ENCODE results near the gene ULK3.

ULK3 gene

DNA sequence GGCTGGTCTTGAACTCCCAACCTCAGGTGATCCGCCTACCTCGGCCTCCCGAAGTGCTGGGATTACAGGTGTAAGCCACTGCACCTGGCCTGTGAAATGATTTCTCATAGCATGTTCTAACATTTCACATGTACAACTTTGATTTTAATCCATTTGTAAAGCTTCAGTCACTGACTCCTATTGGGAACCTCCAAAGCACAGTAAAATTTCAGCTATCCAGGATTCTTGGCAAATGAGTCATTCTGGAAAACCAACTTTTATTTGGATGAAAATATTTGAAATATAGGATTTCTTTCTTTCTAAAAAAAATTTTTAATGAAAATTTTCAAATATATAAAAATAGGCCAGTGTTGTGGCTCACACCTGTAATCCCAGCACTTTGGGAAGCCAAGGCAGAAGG lies 33.0 kb downstream of the ULK3 start:
- in situ Hi-C loops (cut with MboI; ENCODE audit: low pct_unique_long_range_greater_than_20kb, low sequenced_read_pairs, unreplicated experiment): no loop called here
- TF ChIP-seq CTCF (IDR thresholded peaks at IDR 0.05; ENCODE audit: extremely low read depth, insufficient read depth, missing control alignments): no peak
- DNase-seq (ENCODE audit: low spot score): no peak

DNA sequence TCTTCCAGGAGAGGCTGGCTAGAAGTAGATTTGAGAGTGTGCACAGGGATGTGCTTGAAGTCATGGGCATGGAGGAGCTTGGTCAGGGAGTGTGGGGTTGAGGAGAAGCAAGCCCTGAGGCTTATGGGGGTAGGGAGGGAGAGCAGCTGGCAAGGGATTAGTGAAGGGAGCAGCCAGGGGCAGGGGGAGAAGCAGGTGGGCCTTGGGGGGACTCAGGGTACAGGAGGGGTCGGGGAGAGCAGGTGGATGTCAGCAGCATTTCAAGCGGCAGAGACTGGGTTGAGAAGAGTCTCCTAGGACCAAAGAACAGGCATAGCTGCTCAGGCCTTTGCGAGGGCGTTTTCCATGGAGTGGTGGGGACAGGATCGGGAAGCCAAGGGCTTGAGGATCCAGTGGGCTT lies 33.7 kb downstream of the ULK3 start:
- no peak for TF ChIP-seq CTCF (IDR thresholded peaks at IDR 0.05; ENCODE audit: extremely low read depth, insufficient read depth, missing control alignments)
- in situ Hi-C loops (cut with MboI; ENCODE audit: low pct_unique_long_range_greater_than_20kb, low sequenced_read_pairs, unreplicated experiment): no loop called here
- no peak for DNase-seq (ENCODE audit: low spot score)

DNA sequence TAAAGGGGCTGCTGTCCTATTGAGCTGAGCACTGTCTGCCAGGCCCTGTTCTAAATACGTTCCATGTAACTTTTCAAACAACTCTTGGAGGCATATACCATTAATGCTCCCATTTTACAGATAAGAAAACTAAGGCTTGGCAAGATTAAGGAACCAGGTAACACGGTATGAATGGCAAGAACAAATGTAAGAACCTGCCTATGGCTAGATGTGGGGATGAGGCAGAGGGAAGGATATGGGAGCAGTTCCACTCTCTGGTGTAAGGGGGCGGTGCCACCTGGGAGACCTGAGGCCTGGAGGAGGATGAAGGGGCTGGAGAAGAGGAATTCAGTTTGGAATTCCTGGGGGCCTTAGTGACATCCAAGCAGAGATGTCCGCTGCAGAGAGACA lies 34.1 kb downstream of the ULK3 start:
- no peak for DNase-seq (ENCODE audit: low spot score)
- TF ChIP-seq CTCF (IDR thresholded peaks at IDR 0.05; ENCODE audit: extremely low read depth, insufficient read depth, missing control alignments): no peak
- in situ Hi-C loops (cut with MboI; ENCODE audit: low pct_unique_long_range_greater_than_20kb, low sequenced_read_pairs, unreplicated experiment): no loop called here

- no peak for TF ChIP-seq CTCF (IDR thresholded peaks at IDR 0.05; ENCODE audit: extremely low read depth, insufficient read depth, missing control alignments)
- DNase-seq (ENCODE audit: low spot score): no peak
- in situ Hi-C loops (cut with MboI; ENCODE audit: low pct_unique_long_range_greater_than_20kb, low sequenced_read_pairs, unreplicated experiment): no loop called here
Observed at GRCh38 chr15:74808078-74808839, 34.7 kb downstream of the ULK3 start.

DNA sequence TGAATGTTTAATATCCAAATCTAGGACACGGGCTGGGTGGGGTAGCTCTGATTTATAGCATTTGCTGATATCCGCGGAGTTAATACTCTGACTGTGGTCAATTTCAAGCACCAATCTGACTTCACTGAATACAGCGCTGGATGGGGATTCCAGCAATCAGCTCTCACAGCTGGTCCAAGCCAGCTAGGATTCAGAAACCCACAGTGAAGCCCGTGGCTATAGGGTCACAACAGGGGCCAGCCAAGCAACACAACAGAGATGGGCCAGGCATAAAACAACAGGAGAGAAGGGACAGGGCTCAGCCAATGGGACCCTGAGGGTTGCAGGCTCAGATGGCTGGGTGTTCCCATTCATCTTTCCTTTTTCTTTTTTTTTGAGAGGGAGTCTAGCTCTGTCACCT lies 35.7 kb downstream of the ULK3 start:
- no peak for DNase-seq (ENCODE audit: low spot score)
- in situ Hi-C loops (cut with MboI; ENCODE audit: low pct_unique_long_range_greater_than_20kb, low sequenced_read_pairs, unreplicated experiment): no loop called here
- TF ChIP-seq CTCF (IDR thresholded peaks at IDR 0.05; ENCODE audit: extremely low read depth, insufficient read depth, missing control alignments): no peak

DNA sequence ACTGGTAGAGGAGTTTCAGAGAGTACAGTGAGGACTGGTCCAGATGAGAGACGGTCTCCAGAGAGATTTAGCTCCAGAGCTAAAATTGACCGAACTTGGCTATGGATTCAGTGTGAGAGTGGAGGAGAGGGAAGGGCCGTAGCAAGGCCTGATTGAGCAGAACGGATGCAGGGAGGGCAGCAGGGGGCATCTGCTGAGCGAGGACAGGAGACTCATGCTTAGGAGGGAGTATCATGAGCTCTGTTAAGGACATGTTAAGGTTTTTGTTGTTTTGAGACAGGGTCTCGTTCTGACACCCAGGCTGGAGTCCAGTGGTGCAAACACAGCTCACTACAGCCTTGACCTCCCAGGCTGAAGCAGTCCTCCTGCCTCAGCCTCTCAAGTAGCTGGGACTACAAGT lies 38.0 kb downstream of the ULK3 start:
- no peak for TF ChIP-seq CTCF (IDR thresholded peaks at IDR 0.05; ENCODE audit: extremely low read depth, insufficient read depth, missing control alignments)
- in situ Hi-C loops (cut with MboI; ENCODE audit: low pct_unique_long_range_greater_than_20kb, low sequenced_read_pairs, unreplicated experiment): no loop called here
- DNase-seq (ENCODE audit: low spot score): no peak

Data from GM13977 (cell line).